ENCODE measurements around the gene SURF6. TPM values are rescaled to one million over a fixed set of nuclear protein-coding genes. Genes with fewer than 3 reads are reported as not detected.

Gene SURF6
- total RNA-seq, result 10 to 100 TPM; 10.5 to 47.8 (median 14.5) TPM

GRCh38 chr9:133335924-133336811 lies at the start of gene SURF6:
Gene SURF6 (minus strand): TSS chr9:133336188. CDS start chr9:133336132, 56 bp downstream.
- TF ChIP-seq CTCF (IDR thresholded peaks at IDR 0.05), result no peak
- DNase-seq (ENCODE audit: low spot score) (peak; percentile 74), ATAC-seq (ENCODE audit: low FRiP score) (peak; percentile 95)

- DNase-seq (ENCODE audit: low spot score), result no peak
- no peak for ATAC-seq (ENCODE audit: low FRiP score)
- TF ChIP-seq CTCF (IDR thresholded peaks at IDR 0.05), result no peak
These were observed 49.5 kb upstream of the SURF6 start for GRCh38 chr9:133385452-133385851.

GRCh38 chr9:133384736-133385321 lies 48.8 kb upstream of the SURF6 start:
- no peak for DNase-seq (ENCODE audit: low spot score)
- no peak for ATAC-seq (ENCODE audit: low FRiP score)
- TF ChIP-seq CTCF (IDR thresholded peaks at IDR 0.05), result no peak

GRCh38 chr9:133383438-133383837 lies 47.5 kb upstream of the SURF6 start:
- ATAC-seq (ENCODE audit: low FRiP score) (no peak), DNase-seq (ENCODE audit: low spot score) (no peak)
- no peak for TF ChIP-seq CTCF (IDR thresholded peaks at IDR 0.05)

GRCh38 chr9:133382507-133383141 lies 46.6 kb upstream of the SURF6 start:
- DNase-seq (ENCODE audit: low spot score) (no peak), ATAC-seq (ENCODE audit: low FRiP score) (no peak)
- no peak for TF ChIP-seq CTCF (IDR thresholded peaks at IDR 0.05)

- no peak for TF ChIP-seq CTCF (IDR thresholded peaks at IDR 0.05)
- no peak for DNase-seq (ENCODE audit: low spot score)
- ATAC-seq (ENCODE audit: low FRiP score), result no peak
These were observed 44.7 kb upstream of the SURF6 start for GRCh38 chr9:133380734-133381133.

All from omental fat pad (tissue), 4 donors.